HEK293T (cell line): ENCODE data around the gene PPM1N.

Source experiments
- ARNT ChIP-seq: fragments of 450-650 bp; IDR thresholded peaks from 2 replicates; pipeline ENCODE4 v1.6.1; 2017; ENCODE audit warnings: mild to moderate bottlenecking
- BHLHE40 ChIP-seq: fragments of 450-650 bp; IDR thresholded peaks from 2 replicates; pipeline ENCODE4 v1.6.1; 2016; ENCODE audit warnings: mild to moderate bottlenecking, moderate library complexity, borderline replicate concordance
- CTBP1 ChIP-seq: fragments of 450-650 bp; IDR thresholded peaks from 2 replicates; pipeline ENCODE4 v1.6.1; 2016; ENCODE audit warnings: borderline replicate concordance
- ELF4 ChIP-seq: fragments of 450-650 bp; IDR thresholded peaks from 2 replicates; pipeline ENCODE4 v1.6.1; 2017; ENCODE audit warnings: antibody characterized with exemption
- FOXA1 ChIP-seq: fragments of 450-650 bp; IDR thresholded peaks from 2 replicates; pipeline ENCODE4 v1.6.1; 2016; ENCODE audit warnings: mild to moderate bottlenecking
- FOXK2 ChIP-seq: fragments of 450-650 bp; IDR thresholded peaks from 2 replicates; pipeline ENCODE4 v1.6.1; 2016; ENCODE audit warnings: mild to moderate bottlenecking
- FOXM1 ChIP-seq: fragments of 450-650 bp; IDR thresholded peaks from 2 replicates; pipeline ENCODE4 v1.6.1; 2017; ENCODE audit warnings: mild to moderate bottlenecking, borderline replicate concordance
- HDGF ChIP-seq: fragments of 450-650 bp; IDR thresholded peaks from 2 replicates; pipeline ENCODE4 v1.6.1; 2017; ENCODE audit warnings: antibody characterized with exemption, borderline replicate concordance
- L3MBTL2 ChIP-seq: fragments of 450-650 bp; conservative IDR thresholded peaks from 2 replicates; pipeline ENCODE4 v1.6.1; 2016; ENCODE audit warnings: mild to moderate bottlenecking
- LEF1 ChIP-seq: fragments of 450-650 bp; IDR thresholded peaks from 2 replicates; pipeline ENCODE4 v1.6.1; 2017; ENCODE audit warnings: mild to moderate bottlenecking, borderline replicate concordance
- NFRKB ChIP-seq: fragments of 450-650 bp; IDR thresholded peaks from 2 replicates; pipeline ENCODE4 v1.6.1; 2016; ENCODE audit warnings: mild to moderate bottlenecking, moderate library complexity
- SP1 ChIP-seq: fragments of 450-650 bp; IDR thresholded peaks from 2 replicates; pipeline ENCODE4 v1.6.1; 2017
- SUZ12 ChIP-seq: fragments of 450-650 bp; IDR thresholded peaks from 2 replicates; pipeline ENCODE4 v1.6.1; 2016; ENCODE audit warnings: mild to moderate bottlenecking

GRCh38 chr19:45508861-45509691, 10.8 kb downstream of the PPM1N start:
- TF ChIP-seq BHLHE40 (no peak), FOXK2 (no peak), FOXM1 (no peak), ELF4 (no peak), HDGF (no peak), ARNT (no peak), SP1 (no peak), SUZ12 (no peak), L3MBTL2 (no peak), LEF1 (no peak), NFRKB (no peak), CTBP1 (no peak), FOXA1 (no peak)
